GM19372 (cell line): Measurements from ENCODE around the gene SUPV3L1.

Experiments
- ATAC-seq: cut with Tn5 transposase; IDR thresholded peaks from one replicate; pipeline ENCODE4 v1.9.1; 2021; ENCODE audit warnings: mild to moderate bottlenecking, low read depth, moderate library complexity; ENCODE audit not compliant: unreplicated experiment

The SUPV3L1 gene

DNA sequence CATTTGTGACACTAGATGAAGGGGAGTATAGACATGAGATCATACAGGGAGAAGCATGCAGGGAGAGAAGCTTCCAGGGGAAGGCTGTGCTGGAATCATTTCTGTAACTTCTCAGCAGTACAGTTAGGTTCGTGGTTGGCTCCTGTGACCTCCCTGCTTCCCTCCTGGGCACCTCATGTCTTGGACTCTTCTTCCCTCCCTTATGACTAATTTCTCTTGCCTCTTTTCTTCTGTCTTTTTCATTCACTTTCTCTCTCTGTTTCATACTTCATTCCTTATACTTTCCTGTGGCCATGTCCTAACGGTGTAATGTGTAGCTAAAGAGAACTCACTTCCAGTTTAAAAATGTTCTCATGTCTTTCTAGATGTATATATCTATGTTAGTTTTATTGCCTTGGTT, 21.0 kb downstream of the SUPV3L1 start:
- ATAC-seq: no peak

DNA sequence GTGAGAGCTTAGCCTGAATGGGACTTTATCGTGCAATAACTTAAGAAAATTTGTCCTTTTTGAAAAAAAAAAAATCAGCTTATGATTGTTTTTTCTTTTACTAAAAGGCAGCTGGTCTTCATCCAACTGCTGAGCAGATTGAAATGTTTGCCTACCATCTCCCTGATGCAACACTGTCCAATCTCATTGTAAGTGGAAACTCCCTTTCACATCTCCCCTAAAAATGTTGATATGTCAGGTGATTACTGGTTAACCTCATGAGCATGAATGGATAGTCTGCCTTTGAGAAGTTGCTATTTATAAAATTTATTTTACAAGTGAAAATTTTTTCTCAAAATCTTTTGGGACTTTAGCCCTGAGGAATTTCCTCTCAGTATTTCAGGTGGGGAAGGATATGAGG, 22.3 kb downstream of the SUPV3L1 start:
- ATAC-seq: no peak

DNA sequence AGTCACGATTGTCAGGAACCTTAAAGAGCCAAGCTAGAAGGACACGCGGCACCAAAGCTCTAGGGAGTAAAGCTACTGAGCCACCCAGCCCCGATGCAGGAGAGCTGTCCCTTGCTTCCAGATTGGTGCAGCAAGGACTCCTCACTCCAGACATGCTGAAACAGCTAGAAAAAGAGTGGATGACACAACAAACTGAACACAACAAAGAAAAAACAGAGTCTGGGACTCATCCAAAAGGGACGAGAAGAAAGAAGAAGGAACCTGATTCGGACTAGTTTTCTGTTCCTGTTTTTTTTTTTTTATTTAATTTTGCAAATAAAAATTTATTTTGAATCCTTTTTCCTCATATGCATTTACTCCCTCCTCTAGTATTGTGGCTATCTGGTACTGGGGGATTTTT, 28.7 kb downstream of the SUPV3L1 start:
- no peak for ATAC-seq

DNA sequence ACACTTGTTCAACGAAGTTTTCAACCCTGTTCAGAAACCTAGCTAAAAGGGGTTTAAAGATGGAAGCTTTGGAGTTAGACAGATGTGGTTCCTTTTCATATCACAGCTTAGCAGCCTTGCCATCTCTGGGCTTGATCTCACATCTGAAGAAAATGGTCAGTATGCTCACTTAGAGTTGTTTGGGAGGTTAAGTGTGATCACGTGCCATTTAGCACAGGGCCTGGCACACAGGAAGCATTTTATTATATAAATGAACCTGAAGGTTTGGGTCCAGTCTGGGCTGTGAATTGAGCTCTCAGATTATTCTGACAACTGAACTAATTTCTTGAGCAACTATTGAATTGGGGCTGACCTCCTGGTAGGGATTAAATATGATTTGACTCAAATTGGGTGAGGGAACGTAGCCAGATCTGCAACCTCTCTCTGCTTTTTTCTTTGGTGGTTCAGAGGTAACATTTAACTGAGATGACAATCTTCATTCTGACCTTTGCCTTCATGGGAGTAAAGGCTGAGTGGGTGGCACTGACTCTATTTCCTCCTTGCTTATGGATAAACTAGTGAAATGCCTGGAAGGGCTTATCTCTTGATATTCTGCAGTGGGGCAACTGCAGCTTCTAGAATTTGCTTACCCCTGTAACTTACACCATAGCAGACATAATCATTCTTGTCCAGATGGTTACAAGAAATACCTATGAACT, 29.9 kb downstream of the SUPV3L1 start:
- no peak for ATAC-seq

DNA sequence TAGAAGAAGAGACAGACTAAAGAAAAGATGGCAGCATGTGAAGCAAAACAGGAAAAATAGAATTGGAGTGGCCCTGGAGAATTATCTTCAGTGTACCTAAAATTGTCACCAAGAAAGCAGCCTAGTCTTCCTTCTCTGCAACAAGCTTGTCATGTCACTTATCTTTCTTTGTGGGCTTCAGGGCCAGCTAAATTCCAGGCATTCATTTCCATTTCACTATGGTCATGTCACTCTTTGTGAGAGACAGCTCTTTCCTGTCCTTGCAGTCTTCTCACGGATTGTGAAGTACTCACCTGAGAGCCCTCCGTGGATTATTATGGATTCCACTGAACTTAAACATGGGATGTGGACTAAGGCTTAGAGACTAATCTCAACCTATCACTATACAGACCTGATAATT, 31.1 kb downstream of the SUPV3L1 start:
- no peak for ATAC-seq

DNA sequence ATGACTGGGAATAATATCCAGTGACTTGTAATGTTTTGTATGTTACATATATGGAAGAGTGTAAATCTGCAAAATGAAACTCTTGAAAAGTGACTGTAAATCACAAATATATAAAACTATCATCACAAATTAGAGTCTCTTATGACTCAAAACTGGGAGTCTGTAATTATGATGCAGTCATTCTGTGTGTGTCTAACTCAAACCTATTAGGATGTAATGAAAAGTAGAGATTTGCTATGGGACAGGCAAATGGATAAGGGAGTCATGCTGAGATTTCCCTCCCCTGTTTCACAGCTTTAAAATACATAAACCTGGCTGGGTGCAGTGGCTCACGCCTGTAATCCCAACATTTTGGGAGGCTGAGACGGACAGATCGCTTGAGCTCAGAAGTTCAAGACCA, 31.5 kb downstream of the SUPV3L1 start:
- ATAC-seq: no peak

DNA sequence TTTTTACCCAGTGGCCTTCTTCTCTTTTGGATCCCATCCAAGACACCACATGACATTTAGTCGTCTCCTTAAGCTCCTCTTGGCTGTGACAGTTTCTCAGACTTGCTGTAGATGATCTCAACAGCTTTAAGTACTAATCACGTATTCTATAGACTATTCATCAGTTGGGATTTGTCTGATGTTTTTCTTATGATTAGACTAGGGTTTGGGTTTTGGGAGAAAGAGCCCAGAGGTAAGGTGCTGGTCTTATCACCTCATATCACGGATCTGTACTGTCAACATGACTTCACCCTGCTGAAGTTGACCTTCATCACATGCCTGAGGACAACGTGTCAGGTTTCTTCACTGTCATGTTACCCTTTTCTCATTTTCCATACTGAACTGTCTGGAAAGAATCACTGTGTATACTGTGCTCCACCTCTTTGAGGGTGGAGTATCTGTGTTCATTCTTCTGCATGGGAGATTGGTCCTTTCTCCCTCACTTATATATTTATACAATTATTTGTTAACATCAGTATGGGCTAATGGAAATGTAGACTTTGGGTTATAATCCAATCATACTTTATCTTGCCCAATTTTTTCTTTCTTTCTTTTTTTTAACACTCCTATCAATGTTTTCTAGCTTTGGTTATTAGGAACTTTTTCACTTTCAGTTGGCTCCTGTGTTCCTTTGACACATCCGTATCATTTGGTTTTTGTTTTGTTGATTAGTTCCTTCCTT, 33.7 kb downstream of the SUPV3L1 start:
- no peak for ATAC-seq

DNA sequence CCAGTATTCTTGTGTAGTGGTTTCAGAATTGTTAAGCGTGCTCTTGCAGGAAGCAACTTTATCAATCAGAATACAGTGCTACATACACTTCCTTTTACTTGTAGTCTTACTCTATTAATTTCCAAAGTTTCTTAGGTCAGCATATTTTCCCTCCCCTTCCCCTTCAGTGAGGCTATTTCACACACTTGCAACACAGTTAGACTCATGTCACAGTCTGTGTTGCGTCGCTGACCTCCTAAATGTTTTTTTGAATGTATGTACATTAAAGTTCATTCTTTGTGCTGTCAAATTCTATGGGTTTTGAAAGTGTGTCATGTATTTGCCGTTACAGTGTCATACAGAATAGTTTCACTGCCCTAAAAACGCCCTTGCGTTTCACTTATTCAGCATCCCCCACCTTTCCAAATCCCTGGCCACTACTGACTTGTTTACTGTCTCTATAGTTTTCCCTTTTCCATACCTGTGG, 34.7 kb downstream of the SUPV3L1 start:
- no peak for ATAC-seq

DNA sequence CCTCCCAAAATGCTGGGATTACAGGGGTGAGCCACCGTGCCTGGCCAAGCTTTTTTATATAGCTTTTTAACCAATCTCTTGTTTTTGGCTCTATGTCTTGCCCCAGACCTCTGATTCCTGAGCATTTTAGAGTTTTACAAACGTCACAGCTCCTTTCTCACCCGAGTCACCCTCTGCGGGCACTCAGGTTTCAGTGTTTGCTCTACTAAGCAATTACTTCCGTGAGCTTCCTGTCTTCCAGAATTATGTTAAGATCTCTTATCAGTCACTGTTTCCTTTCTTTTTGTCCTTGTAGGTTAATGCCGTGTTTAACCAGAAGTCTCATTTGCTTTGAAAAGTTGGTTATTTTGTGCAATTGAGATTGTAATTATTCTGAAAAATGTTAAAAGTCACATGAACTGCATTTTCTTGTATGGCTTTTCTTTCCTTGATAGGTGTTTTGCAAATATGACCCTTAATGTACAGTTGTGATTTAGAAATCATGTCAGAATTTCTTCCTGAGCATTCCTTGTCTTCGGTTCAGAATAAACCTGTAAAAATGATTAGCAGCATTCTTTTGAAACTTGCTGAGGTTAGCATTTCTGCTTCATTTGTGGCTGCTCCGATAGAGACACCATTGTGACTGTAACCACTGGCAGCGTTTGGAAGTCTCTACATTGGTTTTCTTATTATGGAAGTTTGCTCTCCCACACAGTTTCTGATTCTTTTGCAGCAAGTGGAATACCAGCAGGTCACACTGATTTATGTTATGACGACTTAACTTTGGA, 35.6 kb downstream of the SUPV3L1 start:
- no peak for ATAC-seq

DNA sequence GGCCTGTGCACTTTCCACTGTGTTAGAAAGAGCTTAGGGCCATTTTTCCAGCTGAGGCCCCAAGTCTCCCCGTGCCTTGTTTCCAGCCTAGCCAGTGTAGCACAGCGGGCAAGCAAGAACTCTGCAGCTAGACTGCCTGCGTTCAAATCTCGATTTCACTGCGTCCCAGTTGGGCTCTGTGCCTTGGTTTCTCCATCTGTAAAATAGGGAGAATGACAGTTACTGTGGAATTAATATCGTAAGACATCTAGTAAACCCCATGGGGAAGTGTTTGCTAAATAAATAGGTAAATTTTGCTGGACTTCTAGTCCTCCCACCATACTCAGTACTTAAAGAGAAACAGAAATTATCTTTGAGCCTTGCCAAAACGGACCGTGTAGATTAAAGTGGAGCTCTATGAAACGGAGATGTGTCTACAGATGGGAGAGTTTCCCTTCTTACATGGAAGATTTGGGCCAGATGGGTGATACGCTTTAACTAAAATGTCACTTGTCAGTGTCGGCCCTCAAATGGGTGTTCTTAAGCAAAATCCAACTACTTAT, 36.6 kb downstream of the SUPV3L1 start:
- ATAC-seq: no peak

DNA sequence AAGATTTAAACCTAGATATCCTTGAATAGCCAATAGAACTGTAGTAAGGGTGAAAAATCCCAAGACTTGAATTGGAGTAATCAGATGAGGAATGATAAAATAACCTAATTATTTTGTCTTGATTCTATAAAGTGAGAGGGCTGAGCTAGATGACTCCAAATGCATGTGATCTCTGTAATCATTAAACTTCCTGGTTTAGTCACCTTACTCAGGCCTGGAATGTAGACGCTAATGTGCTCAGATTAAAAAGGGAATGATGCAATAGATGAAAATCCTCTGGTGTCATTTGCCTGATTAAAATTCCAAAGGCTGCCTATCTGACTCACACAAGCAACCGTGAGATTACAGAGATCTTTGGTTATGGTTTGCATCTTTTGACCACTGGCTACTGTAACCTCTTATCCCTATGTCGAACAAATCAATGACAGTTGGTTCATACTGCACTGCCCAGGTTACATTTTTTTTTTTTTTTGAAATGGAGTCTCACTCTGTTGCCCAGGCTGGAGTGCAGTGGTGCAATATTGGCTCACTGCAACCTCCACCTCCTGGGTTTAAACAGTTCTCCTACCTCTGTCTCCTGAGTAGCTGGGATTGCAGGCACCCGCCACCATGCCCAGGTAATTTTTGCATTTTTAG, 37.2 kb downstream of the SUPV3L1 start:
- no peak for ATAC-seq

DNA sequence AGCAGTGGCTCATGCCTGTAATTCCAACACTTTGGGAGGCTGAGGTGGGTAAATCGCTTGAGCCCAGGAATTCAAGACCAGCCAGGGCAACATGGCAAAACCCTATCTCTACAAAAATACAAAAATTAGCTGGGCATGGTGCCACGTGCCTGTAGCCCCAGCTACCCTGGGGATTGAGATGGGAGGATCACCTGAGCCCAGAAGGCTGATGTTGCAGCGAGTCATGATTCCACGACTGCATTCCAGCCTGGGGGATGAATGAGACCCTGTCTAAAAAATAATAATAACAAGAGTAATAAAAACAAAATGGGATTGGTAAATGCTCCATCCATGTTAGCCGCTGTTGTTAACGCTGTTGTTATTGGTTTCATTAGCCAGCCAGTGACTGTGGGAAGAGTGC, 38.8 kb downstream of the SUPV3L1 start:
- ATAC-seq: no peak

DNA sequence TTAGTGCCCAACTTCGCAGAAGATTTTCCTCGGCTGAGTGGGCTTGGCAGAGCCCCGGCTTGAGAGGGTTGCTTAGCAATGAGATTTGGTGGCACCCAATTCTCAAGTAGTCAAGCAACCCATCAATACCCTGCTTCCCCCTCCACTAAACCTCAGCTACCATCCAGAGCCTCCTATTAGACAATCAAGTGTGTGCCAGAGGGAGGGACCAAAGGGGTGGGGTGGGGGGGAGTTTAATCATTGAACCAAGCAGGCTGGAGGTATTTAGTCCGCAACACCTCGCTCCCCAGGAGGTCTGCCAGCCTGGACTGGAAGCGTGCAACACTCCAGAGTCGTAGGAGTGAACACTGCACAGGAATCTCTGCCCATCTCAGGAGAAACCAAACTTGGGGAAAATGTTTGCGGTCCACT, 40.0 kb downstream of the SUPV3L1 start, which contains the start of gene HKDC1:
Gene HKDC1, plus strand, starts transcription at position 292 of the 411 bp plus-strand sequence. Its CDS starts 104 bp downstream, at position 396.
- no peak for ATAC-seq

DNA sequence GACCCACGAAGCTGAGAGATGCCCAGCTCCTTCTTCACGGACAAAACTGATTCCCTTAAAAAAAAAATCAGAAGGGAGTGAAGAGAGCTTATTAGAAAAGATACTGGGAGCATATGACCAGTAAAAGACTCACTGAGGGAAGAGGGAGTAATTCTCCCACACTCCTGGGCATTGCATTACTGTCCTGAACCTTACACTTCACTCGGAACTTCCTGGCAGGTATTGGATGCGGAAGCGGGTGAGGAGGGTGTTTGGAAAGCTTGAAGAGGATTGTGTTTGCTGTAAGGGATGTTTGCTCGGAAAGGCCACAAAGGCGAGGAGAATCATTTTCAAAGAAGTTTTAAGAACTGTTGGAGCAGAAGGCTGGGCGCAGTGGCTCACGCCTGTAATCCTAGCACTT, 40.5 kb downstream of the SUPV3L1 start:
- no peak for ATAC-seq

DNA sequence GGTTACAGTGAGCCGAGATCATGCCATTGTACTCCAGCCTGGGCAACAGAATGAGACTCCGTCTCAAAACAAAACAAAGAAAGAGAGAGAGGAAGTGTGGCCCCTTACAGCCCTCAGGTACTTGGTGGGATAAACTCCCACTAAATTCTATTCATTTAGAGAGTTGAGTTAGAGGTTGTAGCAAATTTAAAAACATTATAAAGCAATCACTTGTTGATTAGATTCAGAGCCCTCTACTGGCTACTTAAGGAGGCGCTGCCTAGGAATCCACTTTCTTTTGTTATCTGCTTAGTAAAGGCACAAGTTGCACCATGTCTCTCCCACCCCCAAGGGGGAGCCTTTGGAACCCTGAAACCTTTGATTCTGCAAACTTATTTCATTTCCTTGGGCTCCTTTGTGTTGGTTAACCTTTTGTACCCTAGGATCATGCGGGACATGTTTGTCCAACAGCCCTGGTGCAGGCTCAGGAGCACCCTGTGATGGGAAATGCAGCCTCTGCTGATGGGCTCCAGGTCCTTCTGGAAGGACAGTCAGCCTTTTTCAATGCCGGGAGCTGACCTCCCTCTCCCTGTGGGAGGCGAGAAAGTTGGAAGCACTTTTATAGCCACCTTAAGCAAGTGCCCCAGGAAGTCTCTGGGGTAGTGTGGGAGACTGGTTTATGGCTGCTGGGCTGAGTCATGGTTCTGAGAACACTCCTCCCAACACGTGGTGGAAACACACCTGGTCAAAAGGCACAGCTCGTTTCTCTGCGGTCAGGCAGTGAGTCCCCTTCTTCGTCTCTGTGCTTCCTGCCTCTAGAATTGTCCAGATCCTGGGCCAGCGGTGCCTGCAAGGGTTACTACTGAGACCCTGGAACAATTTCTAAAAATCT, 42.4 kb downstream of the SUPV3L1 start:
- ATAC-seq: peak; percentile 98

DNA sequence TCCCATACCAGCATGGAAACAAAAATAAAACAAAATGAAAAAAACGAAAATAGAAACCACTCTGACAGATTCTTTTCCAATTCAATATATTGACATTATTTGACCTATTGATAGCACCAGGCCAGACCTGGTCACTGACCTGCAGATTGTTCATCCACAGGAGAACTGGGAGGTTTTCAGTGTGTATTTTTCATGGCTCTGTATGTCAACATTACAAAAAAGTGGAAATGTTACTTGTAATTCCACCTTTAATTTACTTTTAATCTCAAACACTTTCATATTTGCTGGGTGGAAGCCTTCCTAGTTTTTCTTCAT, 43.0 kb downstream of the SUPV3L1 start:
- peak; percentile 16 for ATAC-seq

DNA sequence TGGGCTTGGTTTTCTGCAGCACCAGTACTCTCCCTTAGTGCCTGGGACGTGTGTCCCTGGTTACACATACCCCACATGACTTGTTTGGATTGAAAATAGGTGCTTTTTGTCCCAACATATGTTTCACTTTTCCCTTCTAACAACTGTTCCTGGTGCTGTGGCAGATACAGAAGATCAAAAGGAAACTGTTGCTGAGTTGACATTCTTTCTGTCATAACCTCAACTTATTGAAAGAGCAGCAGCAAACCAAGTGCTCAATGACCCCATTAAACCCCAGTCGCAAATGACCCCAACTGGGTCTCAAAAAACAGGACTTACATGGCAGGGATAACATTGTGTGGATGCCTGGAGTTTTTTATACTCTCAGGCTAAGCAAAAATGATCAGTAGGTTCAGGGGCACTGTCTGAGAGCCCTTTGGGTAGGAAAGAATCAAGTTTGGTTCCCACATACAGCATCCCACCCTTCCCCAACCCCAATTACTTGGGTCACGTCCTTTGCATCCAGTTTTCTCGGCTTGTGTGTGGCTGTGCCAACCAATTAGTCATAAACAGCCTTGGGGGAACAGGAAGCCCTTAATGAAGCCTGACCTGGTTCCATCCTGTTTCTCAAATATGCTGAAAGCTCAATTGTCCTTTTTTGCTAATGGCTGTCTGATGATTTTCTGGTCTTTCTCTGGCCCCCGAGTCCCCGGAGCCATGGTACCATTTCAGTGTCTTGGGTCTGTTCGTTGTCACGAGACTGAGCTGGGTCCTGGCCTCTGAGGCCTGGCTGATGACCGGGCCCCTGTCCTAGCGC, 45.0 kb downstream of the SUPV3L1 start:
- ATAC-seq: no peak

DNA sequence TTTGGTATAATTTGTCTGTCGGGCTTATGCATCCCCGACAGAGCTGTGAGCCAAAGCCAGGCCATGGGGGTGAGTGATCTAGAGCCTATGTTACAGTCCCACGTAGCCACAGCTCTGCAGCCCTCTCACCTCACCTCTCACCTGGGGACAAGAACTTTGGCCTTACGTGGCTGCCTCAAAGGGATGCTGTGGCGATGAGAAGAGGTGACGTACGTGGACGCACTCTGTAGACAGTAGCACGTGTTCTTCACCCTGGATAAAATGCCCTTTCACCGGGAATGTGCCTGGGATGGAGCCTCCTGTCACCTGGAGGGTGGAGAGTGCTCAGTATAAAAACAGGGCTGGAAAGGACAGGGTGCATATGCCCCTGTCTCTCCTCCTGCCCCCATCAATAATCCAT, 45.6 kb downstream of the SUPV3L1 start:
- no peak for ATAC-seq

DNA sequence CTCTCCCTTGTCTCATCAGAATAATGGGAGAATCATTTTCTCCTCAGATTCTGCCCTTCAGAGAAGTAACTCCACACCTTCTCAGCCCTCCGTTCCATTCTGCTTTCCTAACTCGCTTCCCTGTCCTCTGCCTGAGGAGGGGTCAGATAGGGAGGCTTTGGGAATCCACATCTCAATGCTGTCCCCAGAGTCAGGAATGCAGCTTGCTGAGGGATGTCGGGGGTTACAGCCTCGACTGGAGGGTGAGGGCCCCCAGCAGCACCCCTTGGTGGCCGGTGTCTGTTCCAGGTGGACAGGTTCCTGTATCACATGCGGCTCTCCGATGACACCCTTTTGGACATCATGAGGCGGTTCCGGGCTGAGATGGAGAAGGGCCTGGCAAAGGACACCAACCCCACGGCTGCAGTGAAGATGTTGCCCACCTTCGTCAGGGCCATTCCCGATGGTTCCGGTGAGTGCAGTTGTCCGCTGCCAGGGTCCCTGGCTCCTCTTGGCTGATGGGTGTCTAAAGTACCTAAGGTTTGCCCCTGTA, 47.0 kb downstream of the SUPV3L1 start:
- no peak for ATAC-seq
